Measurements from ENCODE around the gene RNF34. TPM values are rescaled to one million over a fixed set of nuclear protein-coding genes. Genes with fewer than 3 reads are reported as not detected.

Gene RNF34
- total and polyA plus RNA-seq, 2 of the 8 experiments (the other 6 are each of a cell fraction or from before 2014, with no cell fraction given): 37.9 to 57.6 TPM

GRCh38 chr12:121466794-121467637, 67.1 kb downstream of the RNF34 start:
- Histone ChIP-seq H3K56ac (replicated peaks; ENCODE audit: insufficient read length, low read depth, low read length) (no peak overlapping the region), H2AFZ (ENCODE audit: low read length) (no peak overlapping the region), H3K9ac (replicated peaks in 1 of 4; ENCODE audit: extremely low read depth in 1 of 4, low read depth in 3 of 4, low read length in 3 of 4) (peak overlapping the region in 3 of 4 experiments; percentile 54 to 82 (median 69); a peak in 5 of 7 replicates), H3K23ac (ENCODE audit: insufficient read length) (no peak overlapping the region), H3K79me1 (ENCODE audit: low read depth, low read length) (peaks cover 12% of the 10 kb centered on the region), H4K8ac (ENCODE audit: extremely low read depth, insufficient read depth, low read length) (0 out of 2 replicates have a peak overlapping the region, but pooled peaks have one; percentile 74), H4K20me1 (replicated peaks in 1 of 2; ENCODE audit: control insufficient read depth in 1 of 2, insufficient read depth in 2 of 2, low read length in 2 of 2) (peaks cover 5 to 28% of the 10 kb centered on the region in 2 experiments), H2BK15ac (ENCODE audit: low read length) (no peak overlapping the region), H3K27ac (ENCODE audit: low read depth, low read length) (no peak overlapping the region; the same call in 1 of the 2 replicates), H3K79me2 (ENCODE audit: control insufficient read depth in 1 of 2, insufficient read depth in 2 of 2, low read length in 2 of 2) (peaks cover 5 to 40% of the 10 kb centered on the region in 2 experiments), H2AK5ac (ENCODE audit: low read depth, low read length) (no peak overlapping the region), H2BK120ac (replicated peaks; ENCODE audit: low read depth, low read length) (no peak overlapping the region), H4K5ac (ENCODE audit: insufficient read length, low read depth, low read length) (no peak overlapping the region), H2BK5ac (ENCODE audit: low read depth, low read length) (no peak overlapping the region), H3K4ac (replicated peaks; ENCODE audit: insufficient read length, low read depth, low read length) (no peak overlapping the region), H4K91ac (replicated peaks; ENCODE audit: insufficient read length, low read length) (no peak overlapping the region), H3K23me2 (ENCODE audit: low read depth, low read length) (peaks cover 7% of the 10 kb centered on the region), H3K9me3 (ENCODE audit: insufficient read depth in 2 of 2, low read depth in 1 of 2, low read length in 1 of 2) (no peaks in the 10 kb centered on the region), H3K14ac (ENCODE audit: insufficient read length) (no peak overlapping the region), H2BK20ac (ENCODE audit: low read length) (no peak overlapping the region), H2BK12ac (ENCODE audit: low read depth, low read length) (no peak overlapping the region), H3K4me2 (ENCODE audit: insufficient read depth in 1 of 2, low read depth in 2 of 2, low read length in 2 of 2) (peak overlapping the region; percentile 70 to 85), H3K36me3 (ENCODE audit: control insufficient read depth in 2 of 4, insufficient read depth in 4 of 4, low read length in 3 of 4) (peaks cover 0 to 6% (median under 1%) of the 10 kb centered on the region in 4 experiments; a peak in 2 of 8 replicates), H3K27me3 (replicated peaks in 1 of 4; ENCODE audit: control insufficient read depth in 3 of 4, extremely low read depth in 1 of 4, insufficient read depth in 3 of 4, low read length in 3 of 4) (peaks cover 0 to 6% (median 0%) of the 10 kb centered on the region in 4 experiments; a peak in 2 of 7 replicates), H3K4me1 (replicated peaks in 1 of 4; ENCODE audit: control insufficient read depth in 3 of 4, insufficient read depth in 4 of 4, low read length in 3 of 4) (peaks cover 0 to 12% (median 2%) of the 10 kb centered on the region in 4 experiments; a peak in 4 of 7 replicates), H3K18ac (ENCODE audit: extremely low read depth, low read length) (no peak overlapping the region; the same call in 1 of the 2 replicates), H3K4me3 (ENCODE audit: extremely low read depth in 1 of 4, insufficient read depth in 2 of 4, low read depth in 3 of 4, low read length in 4 of 4) (peak overlapping the region; percentile 57 to 80 (median 64))
- FAIRE-seq (no peak), DNase-seq (ENCODE audit: low read depth in 1 of 2, low spot score in 2 of 2) (peak; percentile 41 to 86)
- ChIA-PET POLR2A (ENCODE audit: partially characterized antibody) (interaction anchor here (1.2 to 1.5 kb wide), 6 partner anchors 10 to 218 kb away, joined by 3 to 7 read pairs (median 4); partner anchors contain the start of gene RNF34), CTCF (ENCODE audit: partially characterized antibody) (interaction anchor here (1.3 to 2.9 kb wide), 2 partner anchors 10 to 24 kb away, joined by 4 to 11 read pairs; no protein-coding TSS in a partner anchor)
- WGBS, 2 experiments (ENCODE audit: extremely low coverage in 1 of 2, insufficient coverage in 1 of 2, insufficient read length in 1 of 2, insufficient replicate concordance in 2 of 2, low coverage in 1 of 2, low lambda C conversion rate in 2 of 2, missing lambda C conversion rate in 1 of 2): 4% methylated on average over 39 of the region's 139 CpGs; no CpG with 5 or more reads in 1 of the 2 experiments
